Activated CD4-positive, alpha-beta memory T cell treated with anti-CD3 and anti-CD28 coated beads for 36 hours (primary cell): ENCODE measurements around the gene TBC1D23. TPM values are rescaled to one million over a fixed set of nuclear protein-coding genes. Genes with fewer than 3 reads are reported as not detected.
A peak's percentile ranks its signal among the peaks of the same experiment; 100 is the strongest.
"Not testable (repeated sequence)": the region's sequence is repeated elsewhere in the genome, so short reads cannot be mapped to it uniquely, and the experiment has no call there.

Experiments
- CTCF ChIA-PET: fragments of 350-600 bp; sonication (Branson Sonifier 250); formaldehyde crosslinking; loops from one replicate; lab custom pipeline; 2021; ENCODE audit warnings: antibody characterized with exemption, inconsistent platforms; lab: Charles Lee
- POLR2A ChIA-PET: fragments of 350-600 bp; sonication (Branson Sonifier 250); formaldehyde crosslinking; loops from one replicate; lab custom pipeline; 2021; ENCODE audit warnings: antibody characterized with exemption; lab: Charles Lee
- DNase-seq: peaks from one replicate; pipeline ENCODE4 v3.0.0-alpha.2; 2020
- H3K27ac Mint-ChIP-seq: one replicate; pipeline ENCODE4 v1.8.0; 2021; ENCODE audit warnings: mixed read lengths
- H3K27me3 Mint-ChIP-seq: one replicate; pipeline ENCODE4 v1.8.0; 2021; ENCODE audit warnings: mixed read lengths
- H3K36me3 Mint-ChIP-seq: one replicate; pipeline ENCODE4 v1.8.0; 2021; ENCODE audit warnings: mixed read lengths
- H3K4me1 Mint-ChIP-seq: one replicate; pipeline ENCODE4 v1.8.0; 2021; ENCODE audit warnings: low read depth, mixed read lengths
- H3K4me3 Mint-ChIP-seq: one replicate; pipeline ENCODE4 v1.8.0; 2021; ENCODE audit warnings: mild to moderate bottlenecking, mixed read lengths
- H3K9me3 Mint-ChIP-seq: one replicate; pipeline ENCODE4 v1.8.0; 2021; ENCODE audit warnings: mixed read lengths
- intact Hi-C: fragments of 100-400 bp; cut with micrococcal nuclease; formaldehyde crosslinking; loops from one replicate; pipeline ENCODE4 v1.15.1; 2023
- total RNA-seq, 2 experiments: library from RNA; stranded (reverse); gene quantifications; one replicate each; pipeline ENCODE4 v1.2.3, GENCODE V29; 2021

Gene TBC1D23
- total RNA-seq, 2 experiments from 2014 or later: 17.8 to 22.7 TPM

DNA sequence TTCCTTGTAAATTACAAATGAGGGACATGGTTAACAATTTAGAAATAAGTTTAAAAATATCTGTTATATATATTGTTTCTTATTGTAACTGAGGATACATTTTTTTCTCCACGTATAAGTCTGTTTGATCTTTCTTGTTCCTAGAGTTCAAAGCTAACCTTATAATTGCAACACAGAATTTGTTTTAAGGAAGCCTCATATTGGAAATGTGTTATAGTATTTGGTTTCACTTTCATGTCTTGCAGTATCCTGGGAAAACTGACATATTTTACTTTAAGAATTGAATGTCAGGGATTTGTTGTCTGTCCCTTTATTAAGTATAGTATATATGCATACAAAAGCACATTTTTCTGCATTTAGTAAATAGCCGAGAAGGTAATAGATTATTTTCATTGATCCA is 50.2 kb downstream of the TBC1D23 start:
- Mint-ChIP-seq H3K27me3 (no peaks in the 10 kb centered on the region), H3K27ac (no peak overlapping the region), H3K36me3 (peaks cover 4% of the 10 kb centered on the region), H3K4me1 (no peaks in the 10 kb centered on the region), H3K9me3 (no peaks in the 10 kb centered on the region), H3K4me3 (no peak overlapping the region)
- CTCF ChIA-PET: no interaction called here
- POLR2A ChIA-PET: no interaction called here
- intact Hi-C loops: no loop called here
- no peak for DNase-seq

DNA sequence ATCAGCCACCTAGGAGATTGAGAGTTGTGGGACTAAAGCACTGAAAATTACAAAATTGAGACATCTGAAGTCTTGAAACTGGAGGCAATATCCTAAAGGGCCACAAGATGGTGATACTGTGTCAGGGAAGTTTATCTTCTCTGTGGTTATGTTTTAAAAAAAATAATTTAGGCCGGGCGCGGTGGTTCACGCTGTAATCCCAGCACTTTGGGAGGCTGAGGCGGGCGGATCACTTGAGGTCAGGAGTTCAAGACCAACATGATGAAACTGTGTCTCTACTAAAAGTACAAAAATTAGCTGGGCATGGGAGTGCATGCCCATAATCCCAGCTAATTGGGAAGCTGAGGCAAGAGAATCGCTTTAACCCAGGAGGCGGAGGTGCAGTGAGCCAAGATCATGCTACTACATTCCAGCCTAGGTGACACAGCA is 55.9 kb downstream of the TBC1D23 start:
- peak; percentile 36 for DNase-seq
- H3K9me3 Mint-ChIP-seq: no peaks in the 10 kb centered on the region
- peaks cover 6% of the 10 kb centered on the region for H3K36me3 Mint-ChIP-seq
- intact Hi-C loops: loop anchor here (1.0 to 5.0 kb wide), 5 partner anchors 18 to 481 kb away; partner anchors contain the start of genes LNP1, NIT2 and TOMM70
- H3K4me3 Mint-ChIP-seq: no peak overlapping the region
- H3K27ac Mint-ChIP-seq: no peak overlapping the region
- H3K27me3 Mint-ChIP-seq: no peaks in the 10 kb centered on the region
- ChIA-PET CTCF (interaction anchor here (0.7 to 2.4 kb wide), 11 partner anchors 9 to 276 kb away, joined by 3 to 22 read pairs (median 3); no protein-coding TSS in a partner anchor), POLR2A (no interaction called here)
- peaks cover 8% of the 10 kb centered on the region for H3K4me1 Mint-ChIP-seq

DNA sequence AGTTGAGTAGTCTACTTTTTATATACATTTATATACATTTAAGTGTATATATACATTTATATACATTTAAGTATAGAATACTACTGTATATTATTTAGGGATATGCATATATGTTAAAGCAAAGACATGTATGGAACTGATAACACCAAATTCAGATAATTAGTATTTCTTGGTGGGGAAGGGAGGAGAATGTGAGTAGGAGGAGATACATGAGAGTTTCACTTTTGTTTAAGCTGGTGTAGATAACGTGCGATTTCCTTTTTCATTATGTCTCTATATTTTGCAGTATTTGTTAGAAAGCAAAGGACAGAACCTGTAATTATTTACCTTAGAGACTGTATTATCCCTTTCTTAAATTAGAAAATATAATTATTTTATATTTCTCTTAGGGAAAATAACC is 57.1 kb downstream of the TBC1D23 start:
- CTCF ChIA-PET: interaction anchor here (0.6 to 1.1 kb wide), 3 partner anchors 25 to 486 kb away, joined by 3 to 8 read pairs (median 4); no protein-coding TSS in a partner anchor
- H3K4me3 Mint-ChIP-seq: no peak overlapping the region
- POLR2A ChIA-PET: no interaction called here
- H3K27ac Mint-ChIP-seq: no peak overlapping the region
- H3K27me3 Mint-ChIP-seq: no peaks in the 10 kb centered on the region
- DNase-seq: no peak
- peaks cover 6% of the 10 kb centered on the region for H3K36me3 Mint-ChIP-seq
- no peaks in the 10 kb centered on the region for H3K9me3 Mint-ChIP-seq
- intact Hi-C loops: loop anchor here (2.0 to 5.0 kb wide), 2 partner anchors 17 to 479 kb away; partner anchors contain the start of gene NIT2
- H3K4me1 Mint-ChIP-seq: peaks cover 8% of the 10 kb centered on the region

DNA sequence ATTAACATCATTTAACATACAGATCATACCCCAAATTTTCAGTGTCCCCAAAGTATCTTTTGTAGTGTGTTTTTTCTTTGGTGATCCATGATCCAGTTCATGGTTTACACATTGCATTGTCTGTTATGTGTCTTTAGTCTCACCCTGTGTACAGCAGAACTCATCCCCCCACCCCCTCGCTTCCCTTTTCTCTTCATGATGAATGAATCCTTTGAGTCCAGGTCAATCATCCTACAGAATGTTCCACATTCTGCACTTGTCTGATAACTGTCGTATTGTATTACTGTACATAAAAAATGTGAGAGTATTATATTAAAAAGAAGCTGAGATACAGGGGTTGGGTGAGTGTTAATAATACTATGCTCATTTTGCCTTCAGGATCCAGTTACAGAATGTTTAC is 59.2 kb downstream of the TBC1D23 start:
- intact Hi-C loops: loop anchor here (5.0 kb wide), 1 partner anchor 477 kb away; no protein-coding TSS in a partner anchor
- ChIA-PET POLR2A (interaction anchor here (0.5 to 0.7 kb wide), 2 partner anchors 11 to 143 kb away, joined by 3 to 6 read pairs; no protein-coding TSS in a partner anchor), CTCF (no interaction called here)
- H3K4me3 Mint-ChIP-seq: no peak overlapping the region
- H3K27ac Mint-ChIP-seq: no peak overlapping the region
- no peaks in the 10 kb centered on the region for H3K9me3 Mint-ChIP-seq
- peaks cover 8% of the 10 kb centered on the region for H3K4me1 Mint-ChIP-seq
- H3K36me3 Mint-ChIP-seq: peaks cover 6% of the 10 kb centered on the region
- DNase-seq: no peak
- H3K27me3 Mint-ChIP-seq: no peaks in the 10 kb centered on the region

DNA sequence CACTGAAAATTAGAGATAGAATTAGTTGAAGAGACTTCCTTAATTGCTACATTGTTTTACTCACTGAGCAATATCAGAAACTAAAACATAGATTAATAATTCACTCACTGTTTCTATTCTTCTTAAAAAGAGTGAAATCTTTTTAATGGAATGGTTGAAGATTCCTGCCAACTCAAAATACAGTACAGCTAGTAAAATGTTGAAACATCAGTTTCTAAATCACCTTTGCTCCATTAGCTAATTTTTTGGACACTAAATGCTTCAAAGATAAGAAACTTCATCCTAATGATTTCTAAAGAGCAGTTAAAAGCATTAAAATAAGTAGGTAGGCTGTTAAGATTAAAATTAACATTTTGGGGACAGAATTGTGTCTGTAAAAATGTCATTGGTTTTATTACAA is 63.3 kb downstream of the TBC1D23 start:
- ChIA-PET CTCF (interaction anchor here (0.6 kb wide), 1 partner anchor 11 kb away, joined by 3 read pairs; no protein-coding TSS in a partner anchor), POLR2A (no interaction called here)
- DNase-seq: no peak
- intact Hi-C loops: no loop called here
- Mint-ChIP-seq H3K27me3 (no peaks in the 10 kb centered on the region), H3K4me1 (no peaks in the 10 kb centered on the region), H3K27ac (no peak overlapping the region), H3K9me3 (peaks cover 3% of the 10 kb centered on the region), H3K4me3 (no peak overlapping the region), H3K36me3 (peaks cover 19% of the 10 kb centered on the region)

DNA sequence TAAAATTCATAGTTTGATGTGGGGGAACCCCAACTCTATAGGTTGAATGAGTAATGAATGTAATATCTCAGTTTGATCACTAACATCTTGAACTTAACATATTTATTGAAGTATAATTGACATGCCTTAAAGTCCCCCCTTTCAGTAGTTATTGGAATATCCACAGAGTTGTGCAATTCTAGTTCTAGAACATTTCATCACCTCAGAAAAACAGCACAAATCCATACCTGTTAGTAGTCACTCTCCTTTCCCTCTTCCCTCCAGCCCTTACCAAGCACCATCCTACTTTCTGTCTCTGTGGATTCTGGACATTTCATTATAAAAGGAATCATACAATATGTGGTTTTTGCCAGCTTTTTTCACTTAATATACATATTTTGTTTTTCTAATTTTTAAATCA is 65.0 kb downstream of the TBC1D23 start:
- peaks cover 3% of the 10 kb centered on the region for H3K9me3 Mint-ChIP-seq
- H3K36me3 Mint-ChIP-seq: peaks cover 15% of the 10 kb centered on the region
- CTCF ChIA-PET: interaction anchor here (1.6 kb wide), 1 partner anchor 9 kb away, joined by 4 read pairs; no protein-coding TSS in a partner anchor
- no peak overlapping the region for H3K4me3 Mint-ChIP-seq
- no peak for DNase-seq
- H3K27ac Mint-ChIP-seq: no peak overlapping the region
- intact Hi-C loops: no loop called here
- POLR2A ChIA-PET: no interaction called here
- H3K27me3 Mint-ChIP-seq: no peaks in the 10 kb centered on the region
- no peaks in the 10 kb centered on the region for H3K4me1 Mint-ChIP-seq

DNA sequence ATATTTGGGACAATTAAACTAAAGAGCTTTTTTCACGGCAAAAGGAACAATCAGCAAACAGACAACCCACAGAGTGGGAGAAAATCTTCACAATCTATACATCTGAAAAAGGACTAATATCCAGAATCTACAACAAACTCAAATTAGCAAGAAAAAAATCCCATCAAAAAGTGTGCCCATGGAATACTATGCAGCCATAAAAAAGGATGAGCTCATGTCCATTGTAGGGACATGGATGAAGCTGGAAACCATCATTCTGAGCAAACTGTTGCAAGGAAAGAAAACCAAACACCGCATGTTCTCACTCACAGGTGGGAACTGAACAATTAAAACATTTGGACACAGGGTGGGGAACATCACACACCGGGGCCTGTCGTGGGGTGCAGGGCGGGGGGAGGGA is 66.6 kb downstream of the TBC1D23 start:
- H3K27me3 Mint-ChIP-seq: not testable (repeated sequence)

DNA sequence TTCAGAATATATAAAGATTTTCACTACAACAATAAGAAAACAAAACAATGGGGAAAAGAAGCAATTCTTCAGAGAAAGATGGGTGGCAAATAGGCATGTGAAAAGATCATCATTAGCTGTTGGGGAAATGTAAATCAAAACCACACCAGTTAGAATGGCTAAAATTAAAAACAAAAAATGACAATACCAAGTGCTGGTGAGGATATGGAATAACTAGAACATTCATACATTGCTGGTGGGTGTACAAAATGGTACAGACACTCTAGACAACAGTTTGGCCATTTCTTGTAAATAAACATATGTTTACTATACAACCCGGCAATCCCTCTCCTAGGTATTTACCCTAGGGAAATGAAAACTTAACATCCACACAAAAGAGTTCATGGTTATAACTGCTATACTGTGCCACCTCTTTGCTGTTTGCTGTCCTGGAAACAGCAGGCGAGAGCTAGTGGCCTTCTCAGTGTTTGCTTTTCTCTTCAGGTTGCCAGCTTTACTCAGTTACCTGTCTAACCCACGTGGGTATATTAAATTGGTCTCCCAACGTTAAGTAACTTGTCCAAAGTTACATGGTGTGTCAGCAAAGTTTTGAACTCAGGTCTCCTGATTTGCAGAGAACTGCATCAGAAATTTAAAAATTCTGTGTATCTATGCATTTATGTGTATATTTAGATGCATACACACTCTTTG is 69.2 kb downstream of the TBC1D23 start:
- Mint-ChIP-seq H3K4me1 (peaks cover 7% of the 10 kb centered on the region), H3K36me3 (peaks cover 15% of the 10 kb centered on the region), H3K27ac (no peak overlapping the region), H3K9me3 (peaks cover 3% of the 10 kb centered on the region), H3K27me3 (no peaks in the 10 kb centered on the region), H3K4me3 (no peak overlapping the region)
- DNase-seq: no peak
- POLR2A ChIA-PET: interaction anchor here (1.3 kb wide), 1 partner anchor 72 kb away, joined by 3 read pairs; the partner anchor contains the start of gene LNP1
- CTCF ChIA-PET: interaction anchor here (0.8 kb wide), 1 partner anchor 261 kb away, joined by 3 read pairs; no protein-coding TSS in a partner anchor
- intact Hi-C loops: loop anchor here (5.0 to 10.0 kb wide), 2 partner anchors 162 to 1235 kb away; partner anchors contain the start of genes TMEM45A and TRMT10C

More for the DNA sequence above, 66.6 kb downstream of the TBC1D23 start:
- peaks cover 15% of the 10 kb centered on the region for H3K36me3 Mint-ChIP-seq
- H3K4me1 Mint-ChIP-seq, H3K27ac Mint-ChIP-seq, DNase-seq, intact Hi-C loops, CTCF ChIA-PET, H3K4me3 Mint-ChIP-seq, H3K9me3 Mint-ChIP-seq, POLR2A ChIA-PET: not testable (repeated sequence)

DNA sequence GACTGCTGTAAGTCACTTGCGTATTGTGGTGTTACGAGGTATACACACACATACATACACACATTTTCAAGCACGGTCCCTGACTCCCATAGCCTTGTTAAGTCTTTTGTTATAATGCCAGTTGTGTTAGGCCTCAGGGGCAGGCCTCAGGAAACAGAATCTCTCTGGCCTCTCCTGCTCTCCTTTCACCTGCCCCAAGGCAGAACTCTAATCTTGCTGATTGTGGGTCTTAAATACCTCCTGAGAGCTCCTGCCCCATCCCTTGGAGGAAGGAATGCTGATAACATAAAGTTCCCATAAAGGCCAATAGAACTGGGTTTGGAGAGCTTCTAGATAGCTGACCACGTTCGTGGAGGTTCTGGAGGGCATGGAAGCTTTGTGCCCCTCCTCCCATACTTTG is 69.9 kb downstream of the TBC1D23 start:
- intact Hi-C loops: loop anchor here (5.0 to 10.0 kb wide), 2 partner anchors 162 to 1234 kb away; partner anchors contain the start of genes TMEM45A and TRMT10C
- peaks cover 14% of the 10 kb centered on the region for H3K4me1 Mint-ChIP-seq
- ChIA-PET POLR2A (interaction anchor here (1.3 kb wide), 1 partner anchor 71 kb away, joined by 3 read pairs; the partner anchor contains the start of gene LNP1), CTCF (no interaction called here)
- DNase-seq: no peak
- H3K27me3 Mint-ChIP-seq: no peaks in the 10 kb centered on the region
- H3K9me3 Mint-ChIP-seq: peaks cover 3% of the 10 kb centered on the region
- H3K36me3 Mint-ChIP-seq: peaks cover 13% of the 10 kb centered on the region
- no peak overlapping the region for H3K4me3 Mint-ChIP-seq
- H3K27ac Mint-ChIP-seq: no peak overlapping the region

DNA sequence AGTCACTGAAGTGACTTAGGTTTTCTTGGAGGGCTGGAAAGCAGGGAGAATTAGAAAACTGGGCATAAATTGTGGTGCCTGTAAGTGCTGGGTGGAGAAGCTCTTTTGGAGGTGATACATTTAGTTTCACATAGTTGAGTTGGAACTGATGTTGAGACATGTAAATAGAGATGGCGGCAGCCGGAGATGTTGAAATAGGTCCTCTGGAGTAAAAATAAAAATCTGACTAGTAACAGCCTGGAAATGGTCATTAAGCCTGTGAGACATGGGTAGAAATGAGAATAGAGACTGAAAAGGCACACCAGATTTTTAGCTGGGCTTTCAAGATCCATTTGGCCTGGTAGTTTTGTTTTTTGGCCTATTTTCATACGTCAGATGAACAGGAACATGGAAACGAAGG is 70.9 kb downstream of the TBC1D23 start:
- POLR2A ChIA-PET: no interaction called here
- CTCF ChIA-PET: no interaction called here
- no peaks in the 10 kb centered on the region for H3K27me3 Mint-ChIP-seq
- H3K36me3 Mint-ChIP-seq: peaks cover 9% of the 10 kb centered on the region
- H3K9me3 Mint-ChIP-seq: peaks cover 2% of the 10 kb centered on the region
- H3K4me1 Mint-ChIP-seq: peaks cover 21% of the 10 kb centered on the region
- no peak for DNase-seq
- intact Hi-C loops: loop anchor here (5.0 to 10.0 kb wide), 2 partner anchors 161 to 1233 kb away; partner anchors contain the start of genes TMEM45A and TRMT10C
- no peak overlapping the region for H3K4me3 Mint-ChIP-seq
- no peak overlapping the region for H3K27ac Mint-ChIP-seq

DNA sequence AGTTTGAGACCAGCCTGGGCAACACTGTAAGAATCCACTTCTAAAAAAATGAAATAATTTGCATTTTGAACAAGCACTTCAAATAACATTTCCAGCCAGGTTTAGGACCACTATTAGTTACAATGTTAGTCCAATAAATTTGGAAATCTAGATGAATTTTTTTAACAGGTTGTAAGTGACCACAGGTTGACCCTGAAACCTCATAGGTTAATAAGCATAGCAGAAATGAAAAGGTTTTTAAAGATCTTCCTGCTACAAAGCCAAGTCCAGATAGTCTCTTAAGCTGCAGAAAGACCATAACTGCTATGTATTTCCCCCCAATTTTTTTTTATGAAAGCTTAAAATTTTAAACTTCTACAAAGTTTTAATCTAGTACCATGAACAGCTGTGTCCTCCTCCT is 72.3 kb downstream of the TBC1D23 start:
- Mint-ChIP-seq H3K36me3 (no peaks in the 10 kb centered on the region), H3K27me3 (no peaks in the 10 kb centered on the region), H3K27ac (no peak overlapping the region), H3K4me1 (peaks cover 21% of the 10 kb centered on the region), H3K9me3 (no peaks in the 10 kb centered on the region), H3K4me3 (no peak overlapping the region)
- intact Hi-C loops: loop anchor here (5.0 to 10.0 kb wide), 2 partner anchors 159 to 1232 kb away; partner anchors contain the start of genes TMEM45A and TRMT10C
- DNase-seq: no peak
- CTCF ChIA-PET: interaction anchor here (1.1 to 1.5 kb wide), 2 partner anchors 16 to 40 kb away, joined by 3 read pairs; no protein-coding TSS in a partner anchor
- POLR2A ChIA-PET: interaction anchor here (0.9 kb wide), 1 partner anchor 68 kb away, joined by 3 read pairs; the partner anchor contains the start of genes LNP1 and TOMM70
